Tibial artery (tissue), 4 donors: ENCODE results near the gene MBOAT2.

ENCODE experiments used
- DNase-seq, 2 donors: peaks; one replicate each; pipeline ENCODE4 v3.0.0-alpha.2; 2019
- H3K27ac ChIP-seq, 2 donors: fragments of 200-600 bp; sonication (generic) in 1 of 2; 1 replicate in 1 of 2; 2 replicates in 1 of 2; pipeline ENCODE4 v1.5.1; 2018 to 2019; ENCODE audit warnings: mild to moderate bottlenecking in 1 of 2
- H3K27me3 ChIP-seq, 2 donors: fragments of 200-600 bp; sonication (generic) in 1 of 2; one replicate each; pipeline versions ENCODE4 v1.5.1 to v1.6.0; 2016 to 2019
- H3K36me3 ChIP-seq, 3 donors: fragments of 200-600 bp; sonication (generic) in 2 of 3; one replicate each; pipeline ENCODE4 v1.5.1; 2016 to 2019; ENCODE audit warnings: mild to moderate bottlenecking in 2 of 3
- H3K4me1 ChIP-seq, 4 donors: fragments of 200-600 bp; sonication (generic) in 2 of 4; 1 replicate in 3 of 4; 2 replicates in 1 of 4; pipeline ENCODE4 v1.5.1; 2016 to 2019
- H3K4me3 ChIP-seq, 2 donors: fragments of 200-600 bp; sonication (generic) in 1 of 2; 1 replicate in 1 of 2; 2 replicates in 1 of 2; pipeline ENCODE4 v1.5.1; 2018 to 2019; ENCODE audit warnings: mild to moderate bottlenecking in 2 of 2
- H3K9me3 ChIP-seq, 3 donors: fragments of 200-600 bp; sonication (generic) in 1 of 3; one replicate each; pipeline ENCODE4 v1.5.1; 2016 to 2019
- CTCF ChIP-seq, 2 experiments: fragments of 200-600 bp in 1 of 2; fragments of 450-650 bp in 1 of 2; IDR thresholded peaks; one replicate each; pipeline ENCODE4 v1.5.1; 2017 to 2019; ENCODE audit warnings: antibody characterized with exemption in 2 of 2, mild to moderate bottlenecking in 1 of 2, moderate library complexity in 1 of 2
- intact Hi-C: fragments of 100-400 bp; cut with DNase I; formaldehyde crosslinking; loops from one replicate; pipeline ENCODE4 v1.15.0; 2023; ENCODE audit warnings: low total_unique reads

MBOAT2 gene

GRCh38 chr2:8992643-8993042 is 10.8 kb downstream of the MBOAT2 start:
- no peaks in the 10 kb centered on the region for H3K27me3 ChIP-seq
- H3K27ac ChIP-seq = no peak overlapping the region
- H3K36me3 ChIP-seq = no peaks in the 10 kb centered on the region
- intact Hi-C loops = no loop called here
- H3K9me3 ChIP-seq = no peaks in the 10 kb centered on the region
- H3K4me1 ChIP-seq = peaks cover 0 to 4% (median 2%) of the 10 kb centered on the region in 4 donors
- H3K4me3 ChIP-seq = no peak overlapping the region
- TF ChIP-seq CTCF (IDR thresholded peaks at IDR 0.05) = no peak
- no peak for DNase-seq

GRCh38 chr2:8989536-8990079 is 13.9 kb downstream of the MBOAT2 start:
- no peak for TF ChIP-seq CTCF (IDR thresholded peaks at IDR 0.05)
- H3K36me3 ChIP-seq = no peaks in the 10 kb centered on the region
- intact Hi-C loops = no loop called here
- no peaks in the 10 kb centered on the region for H3K9me3 ChIP-seq
- no peaks in the 10 kb centered on the region for H3K27me3 ChIP-seq
- peaks cover 0 to 5% (median 0%) of the 10 kb centered on the region in 4 donors for H3K4me1 ChIP-seq
- H3K27ac ChIP-seq = no peak overlapping the region
- DNase-seq = no peak
- no peak overlapping the region for H3K4me3 ChIP-seq

- no peak for TF ChIP-seq CTCF (IDR thresholded peaks at IDR 0.05)
- no peak for DNase-seq
- Histone ChIP-seq H3K27me3 (no peaks in the 10 kb centered on the region), H3K4me3 (no peak overlapping the region), H3K27ac (no peak overlapping the region), H3K9me3 (no peaks in the 10 kb centered on the region), H3K4me1 (peaks cover 0 to 5% (median 0%) of the 10 kb centered on the region in 4 donors), H3K36me3 (no peaks in the 10 kb centered on the region)
- intact Hi-C loops = no loop called here
Measured at GRCh38 chr2:8987410-8987809, 16.1 kb downstream of the MBOAT2 start.

GRCh38 chr2:8986327-8986976 is 17.0 kb downstream of the MBOAT2 start:
- no peak overlapping the region for H3K27ac ChIP-seq
- no peaks in the 10 kb centered on the region for H3K9me3 ChIP-seq
- H3K4me3 ChIP-seq = no peak overlapping the region
- intact Hi-C loops = no loop called here
- H3K4me1 ChIP-seq = peaks cover 0 to 5% (median 0%) of the 10 kb centered on the region in 4 donors
- no peaks in the 10 kb centered on the region for H3K27me3 ChIP-seq
- no peaks in the 10 kb centered on the region for H3K36me3 ChIP-seq
- no peak for DNase-seq
- no peak for TF ChIP-seq CTCF (IDR thresholded peaks at IDR 0.05)

GRCh38 chr2:8985561-8986326 is 17.7 kb downstream of the MBOAT2 start:
- H3K4me3 ChIP-seq = no peak overlapping the region
- H3K36me3 ChIP-seq = no peaks in the 10 kb centered on the region
- no peak overlapping the region for H3K27ac ChIP-seq
- no peak for TF ChIP-seq CTCF (IDR thresholded peaks at IDR 0.05)
- intact Hi-C loops = no loop called here
- H3K27me3 ChIP-seq = no peaks in the 10 kb centered on the region
- H3K9me3 ChIP-seq = no peaks in the 10 kb centered on the region
- peaks cover 0 to 5% (median 0%) of the 10 kb centered on the region in 4 donors for H3K4me1 ChIP-seq
- no peak for DNase-seq
